ENCODE measurements around the gene FCN2.

Gene FCN2

GRCh38 chr9:134868751-134869553, 11.7 kb upstream of the FCN2 start:
- DNase-seq (ENCODE audit: low read depth in 2 of 2, low spot score in 1 of 2): no peak

GRCh38 chr9:134869554-134870300, 10.9 kb upstream of the FCN2 start:
- no peak for DNase-seq (ENCODE audit: low read depth in 2 of 2, low spot score in 1 of 2)

GRCh38 chr9:134870301-134870694, 10.3 kb upstream of the FCN2 start:
- DNase-seq (ENCODE audit: low read depth in 2 of 2, low spot score in 1 of 2): no peak

- DNase-seq (ENCODE audit: low read depth in 2 of 2, low spot score in 1 of 2): no peak
These were observed 9.6 kb upstream of the FCN2 start for GRCh38 chr9:134870746-134871662.

- DNase-seq (ENCODE audit: low read depth in 2 of 2, low spot score in 1 of 2): no peak
These were observed 8.8 kb upstream of the FCN2 start for GRCh38 chr9:134871697-134872340.

- no peak for DNase-seq (ENCODE audit: low read depth in 2 of 2, low spot score in 1 of 2)
These were observed 8.0 kb upstream of the FCN2 start for GRCh38 chr9:134872482-134873231.

GRCh38 chr9:134875371-134875770, 5.2 kb upstream of the FCN2 start:
- no peak for DNase-seq (ENCODE audit: low read depth in 2 of 2, low spot score in 1 of 2)

- no peak for DNase-seq (ENCODE audit: low read depth in 2 of 2, low spot score in 1 of 2)
These were observed 3.1 kb upstream of the FCN2 start for GRCh38 chr9:134877541-134877940.

- no peak for DNase-seq (ENCODE audit: low read depth in 2 of 2, low spot score in 1 of 2)
These were observed 736 bp upstream of the FCN2 start for GRCh38 chr9:134879664-134880483.

GRCh38 chr9:134881313-134881670, 682 bp downstream of the FCN2 start:
- no peak for DNase-seq (ENCODE audit: low read depth in 2 of 2, low spot score in 1 of 2)

- no peak for DNase-seq (ENCODE audit: low read depth in 2 of 2, low spot score in 1 of 2)
These were observed 1.7 kb downstream of the FCN2 start for GRCh38 chr9:134882204-134882785.

- DNase-seq (ENCODE audit: low read depth in 2 of 2, low spot score in 1 of 2): no peak
These were observed 2.6 kb downstream of the FCN2 start for GRCh38 chr9:134883040-134883782.

GRCh38 chr9:134884492-134884891, 3.9 kb downstream of the FCN2 start:
- no peak for DNase-seq (ENCODE audit: low read depth in 2 of 2, low spot score in 1 of 2)

- no peak for DNase-seq (ENCODE audit: low read depth in 2 of 2, low spot score in 1 of 2)
These were observed 4.5 kb downstream of the FCN2 start for GRCh38 chr9:134885001-134885678.

- no peak for DNase-seq (ENCODE audit: low read depth in 2 of 2, low spot score in 1 of 2)
These were observed 5.2 kb downstream of the FCN2 start for GRCh38 chr9:134885679-134886412.

- no peak for DNase-seq (ENCODE audit: low read depth in 2 of 2, low spot score in 1 of 2)
These were observed 5.9 kb downstream of the FCN2 start for GRCh38 chr9:134886413-134886913.

- no peak for DNase-seq (ENCODE audit: low read depth in 2 of 2, low spot score in 1 of 2)
These were observed 6.6 kb downstream of the FCN2 start for GRCh38 chr9:134887219-134887618.

Data from stimulated activated CD8-positive, alpha-beta memory T cell treated with anti-CD3 and anti-CD28 coated beads, Interleukin-4, amount 100 ng/mL, for 1 hour (primary cell).